Upper lobe of left lung (tissue), 4 donors: ENCODE measurements around the gene CNPY1.

ENCODE experiments used
- EP300 ChIP-seq, 4 donors: sonication (generic); formaldehyde crosslinking; IDR thresholded peaks; one replicate each; pipeline ENCODE4 v1.5.1; 2017; ENCODE audit warnings: antibody characterized with exemption in 4 of 4, control low read depth in 2 of 4
- POLR2AphosphoS5 ChIP-seq, 2 donors: sonication (generic); formaldehyde crosslinking; IDR thresholded peaks; one replicate each; pipeline ENCODE4 v1.5.1; 2017; ENCODE audit warnings: antibody characterized with exemption in 2 of 2

DNA sequence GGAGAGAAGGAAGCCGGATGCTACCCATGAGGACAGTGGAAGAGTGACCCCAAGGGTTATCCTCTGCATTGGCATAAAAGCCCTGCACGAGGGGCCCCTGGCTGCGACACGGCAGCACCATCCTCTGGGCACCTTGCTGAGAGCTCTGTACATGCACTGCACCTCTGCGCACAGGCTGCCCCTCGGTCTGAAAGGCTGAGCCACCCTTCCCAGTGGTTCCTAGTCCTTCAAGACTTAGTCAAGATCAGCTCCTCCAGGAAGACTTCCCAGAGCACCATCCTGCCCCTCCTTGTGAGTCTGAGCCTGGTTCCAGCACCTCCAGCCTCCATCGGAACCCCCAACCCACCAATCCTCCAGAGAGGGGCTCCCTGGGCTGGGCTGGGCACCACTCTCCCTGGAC is 37.9 kb upstream of the CNPY1 start:
- no peak for TF ChIP-seq POLR2AphosphoS5 (IDR thresholded peaks at IDR 0.05)
- no peak for TF ChIP-seq EP300 (IDR thresholded peaks at IDR 0.05)
